ENCODE results near the gene LDLRAP1. TPM values are rescaled to one million over a fixed set of nuclear protein-coding genes. Genes with fewer than 3 reads are reported as not detected.
A peak's percentile ranks its signal among the peaks of the same experiment; 100 is the strongest.

LDLRAP1 gene
- total RNA-seq, 4 donors from 2014 or later, result 28.0 to 50.5 (median 40.7) TPM

- H3K9me3 ChIP-seq, result no peaks in the 10 kb centered on the region
- DNase-seq (ENCODE audit: low spot score in 2 of 2), result no peak
- WGBS, result 84% methylated on average over 8 of the region's 8 CpGs
Measured at GRCh38 chr1:25541889-25542658, 1.3 kb upstream of the LDLRAP1 start.

DNA sequence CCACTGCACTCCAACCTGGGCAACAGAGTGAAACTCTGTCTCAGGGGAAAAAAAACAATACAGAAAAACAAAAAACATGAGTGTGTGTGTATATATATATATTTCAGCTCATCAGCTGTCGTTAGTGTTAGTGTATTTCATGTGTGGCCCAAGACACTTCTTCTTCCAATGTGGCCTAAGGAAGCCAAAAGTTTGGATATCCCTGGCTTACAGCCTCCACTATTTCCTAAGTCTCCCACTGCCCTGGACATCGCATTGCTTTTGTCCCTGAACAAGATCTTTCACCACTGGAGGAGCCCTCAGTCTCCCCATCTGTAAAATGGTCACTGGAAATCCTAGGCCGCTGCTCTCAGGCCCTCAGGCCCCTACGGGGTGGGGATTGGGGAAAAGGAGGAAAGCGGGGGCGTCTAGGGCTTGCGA, 391 bp upstream of the LDLRAP1 start:
- whole genome bisulfite sequencing, result 19% methylated on average over 7 of the region's 7 CpGs
- peak overlapping the region; percentile 86 for H3K4me3 ChIP-seq
- peaks cover 18% of the 10 kb centered on the region for H3K4me1 ChIP-seq
- no peaks in the 10 kb centered on the region for H3K36me3 ChIP-seq
- no peaks in the 10 kb centered on the region for H3K27me3 ChIP-seq
- DNase-seq (ENCODE audit: low spot score in 2 of 2), result no peak
- TF ChIP-seq EP300 (IDR thresholded peaks at IDR 0.05) (no peak), CTCF (IDR thresholded peaks at IDR 0.05) (no peak), POLR2A (IDR thresholded peaks at IDR 0.05) (no peak), POLR2AphosphoS5 (IDR thresholded peaks at IDR 0.05) (peak in 1 of 3 donors; percentile 10)
- H3K9me3 ChIP-seq, result no peaks in the 10 kb centered on the region
- no peak overlapping the region for H3K27ac ChIP-seq

More at GRCh38 chr1:25541889-25542658, 1.3 kb upstream of the LDLRAP1 start:
- Histone ChIP-seq H3K27me3 (no peaks in the 10 kb centered on the region), H3K36me3 (no peaks in the 10 kb centered on the region), H3K27ac (no peak overlapping the region), H3K4me3 (no peak overlapping the region), H3K4me1 (peaks cover 18% of the 10 kb centered on the region)
- TF ChIP-seq POLR2AphosphoS5 (IDR thresholded peaks at IDR 0.05), result no peak
- TF ChIP-seq POLR2A (IDR thresholded peaks at IDR 0.05), result no peak
- no peak for TF ChIP-seq CTCF (IDR thresholded peaks at IDR 0.05)
- no peak for TF ChIP-seq EP300 (IDR thresholded peaks at IDR 0.05)

DNA sequence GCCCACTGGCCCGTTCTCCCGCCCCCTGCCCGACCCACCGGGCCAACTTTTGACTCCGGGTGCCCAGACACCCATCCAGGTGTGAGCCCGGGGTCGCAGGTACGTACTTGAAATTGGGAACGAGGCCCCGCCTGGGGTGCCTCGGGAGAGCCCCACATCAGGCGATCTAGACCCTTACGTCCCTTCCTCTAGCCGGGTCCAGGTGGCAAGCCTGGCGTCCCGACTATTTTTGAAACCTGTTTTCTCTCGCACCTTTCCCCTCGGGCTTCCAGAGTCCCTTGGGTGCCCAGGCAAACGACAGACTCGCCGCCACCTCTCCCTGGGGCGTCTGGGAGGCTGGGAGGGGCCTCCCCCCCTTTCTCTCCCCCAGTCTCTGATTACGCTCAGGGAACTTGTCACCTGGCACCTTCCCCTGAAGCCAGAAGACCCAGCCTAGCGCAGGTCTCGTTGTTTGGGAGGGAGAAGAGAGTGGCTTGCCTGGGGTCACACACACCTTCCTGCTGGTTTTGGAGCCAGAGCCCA, 898 bp downstream of the LDLRAP1 start:
- Histone ChIP-seq H3K27ac (peak overlapping the region; percentile 83), H3K27me3 (no peaks in the 10 kb centered on the region), H3K4me1 (peaks cover 26% of the 10 kb centered on the region), H3K36me3 (no peaks in the 10 kb centered on the region), H3K4me3 (peak overlapping the region; percentile 86), H3K9me3 (no peaks in the 10 kb centered on the region)
- DNase-seq (ENCODE audit: low spot score in 2 of 2), result no peak
- no peak for TF ChIP-seq POLR2AphosphoS5 (IDR thresholded peaks at IDR 0.05)
- no peak for TF ChIP-seq EP300 (IDR thresholded peaks at IDR 0.05)
- no peak for TF ChIP-seq CTCF (IDR thresholded peaks at IDR 0.05)
- no peak for TF ChIP-seq POLR2A (IDR thresholded peaks at IDR 0.05)
- WGBS, result 5% methylated on average over 10 of the region's 25 CpGs

DNA sequence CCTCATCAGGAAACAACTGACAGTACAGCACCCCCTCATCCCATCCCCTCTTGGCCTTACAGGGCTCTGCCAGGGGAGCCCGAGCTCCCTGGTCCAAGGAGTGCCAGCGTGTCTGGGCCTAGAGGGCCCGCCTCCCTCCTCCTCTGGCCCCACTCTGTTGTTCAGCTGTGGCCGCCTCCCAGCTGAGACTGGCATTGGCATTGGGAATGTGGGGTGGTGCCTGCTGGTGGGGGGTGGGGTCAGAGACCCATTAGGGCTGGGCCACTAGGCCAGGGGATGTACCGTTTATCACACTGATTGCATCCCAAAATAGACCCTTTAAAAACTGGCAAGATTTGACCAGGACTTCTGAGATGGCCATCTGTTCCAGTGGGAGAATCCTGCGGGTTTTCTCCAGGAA, 1.4 kb downstream of the LDLRAP1 start:
- Histone ChIP-seq H3K36me3 (no peaks in the 10 kb centered on the region), H3K27ac (no peak overlapping the region), H3K4me1 (peaks cover 32% of the 10 kb centered on the region), H3K4me3 (peak overlapping the region; percentile 86), H3K27me3 (no peaks in the 10 kb centered on the region), H3K9me3 (no peaks in the 10 kb centered on the region)
- 27% methylated on average over 3 of the region's 6 CpGs for WGBS
- TF ChIP-seq POLR2AphosphoS5 (IDR thresholded peaks at IDR 0.05) (no peak), EP300 (IDR thresholded peaks at IDR 0.05) (no peak), CTCF (IDR thresholded peaks at IDR 0.05) (no peak), POLR2A (IDR thresholded peaks at IDR 0.05) (no peak)
- no peak for DNase-seq (ENCODE audit: low spot score in 2 of 2)

GRCh38 chr1:25545767-25546166, 2.4 kb downstream of the LDLRAP1 start:
- H3K4me3 ChIP-seq, result no peak overlapping the region
- H3K27ac ChIP-seq, result no peak overlapping the region
- no peaks in the 10 kb centered on the region for H3K9me3 ChIP-seq
- no peaks in the 10 kb centered on the region for H3K27me3 ChIP-seq
- H3K4me1 ChIP-seq, result peaks cover 41% of the 10 kb centered on the region
- no peak for DNase-seq (ENCODE audit: low spot score in 2 of 2)
- 64% methylated on average over 1 of the region's 3 CpGs for WGBS
- TF ChIP-seq POLR2A (IDR thresholded peaks at IDR 0.05), result no peak
- TF ChIP-seq POLR2AphosphoS5 (IDR thresholded peaks at IDR 0.05), result no peak
- no peak for TF ChIP-seq CTCF (IDR thresholded peaks at IDR 0.05)
- no peak for TF ChIP-seq EP300 (IDR thresholded peaks at IDR 0.05)
- H3K36me3 ChIP-seq, result no peaks in the 10 kb centered on the region

All from suprapubic skin (tissue), 4 donors.